Cardiac muscle cell (in vitro differentiated cells and primary cell): ENCODE results near the gene GEN1. TPM values are rescaled to one million over a fixed set of nuclear protein-coding genes. Genes with fewer than 3 reads are reported as not detected.

Experiments used
- DNase-seq, 2 donors: peaks; one replicate each; pipeline versions ENCODE4 v3.0.0 to v3.0.0-alpha.2; 2010 to 2017; ENCODE audit warnings: low read depth in 1 of 2, low spot score in 1 of 2
- H3K27ac ChIP-seq: fragments of 200-600 bp; sonication (generic); 2 replicates; pipeline ENCODE4 v1.5.1; 2016
- H3K27me3 ChIP-seq: fragments of 200-600 bp; sonication (generic); 2 replicates; pipeline ENCODE4 v1.6.0; 2016; ENCODE audit warnings: control low read depth
- H3K36me3 ChIP-seq: fragments of 200-600 bp; sonication (generic); 2 replicates; pipeline ENCODE4 v1.5.1; 2016; ENCODE audit warnings: control low read depth
- H3K4me1 ChIP-seq: fragments of 200-600 bp; sonication (generic); 2 replicates; pipeline ENCODE4 v1.8.1; 2017; ENCODE audit warnings: low read depth, mild to moderate bottlenecking, mixed run types
- H3K4me3 ChIP-seq: fragments of 200-600 bp; sonication (generic); 2 replicates; pipeline ENCODE4 v1.5.1; 2016; ENCODE audit warnings: mild to moderate bottlenecking
- H3K9me3 ChIP-seq: fragments of 200-600 bp; sonication (generic); 2 replicates; pipeline ENCODE4 v1.5.1; 2017; ENCODE audit warnings: low read depth, mild to moderate bottlenecking, control low read depth
- CTCF ChIP-seq: IDR thresholded peaks from 2 replicates; pipeline ENCODE4 v1.5.1; 2012; ENCODE audit warnings: low read depth, mild to moderate bottlenecking, low read length
- polyA plus RNA-seq: library from polyadenylated mRNA; unstranded; fragments of >200 nt; fragmentation: Nextera tagmentation; extraction: Ambion mirVana; gene quantifications from 2 replicates; pipeline ENCODE4 v1.2.1, GENCODE V29; 2016
- total RNA-seq: library from RNA; depleted of rRNA; stranded (reverse); fragments of >200 nt; gene quantifications from 2 replicates; pipeline ENCODE4 v1.2.3, GENCODE V29; 2016

Gene GEN1
- total and polyA plus RNA-seq, 2 experiments from 2014 or later = 4.3 to 8.8 TPM

- Histone ChIP-seq H3K4me3 (no peak overlapping the region), H3K27ac (no peak overlapping the region), H3K9me3 (no peaks in the 10 kb centered on the region), H3K4me1 (no peaks in the 10 kb centered on the region), H3K27me3 (no peaks in the 10 kb centered on the region), H3K36me3 (no peaks in the 10 kb centered on the region)
- no peak for TF ChIP-seq CTCF
- no peak for DNase-seq
Observed at GRCh38 chr2:17762451-17762850, 8.5 kb downstream of the GEN1 start.

- no peak overlapping the region for H3K4me3 ChIP-seq
- no peaks in the 10 kb centered on the region for H3K36me3 ChIP-seq
- no peaks in the 10 kb centered on the region for H3K9me3 ChIP-seq
- no peak overlapping the region for H3K27ac ChIP-seq
- H3K4me1 ChIP-seq = no peaks in the 10 kb centered on the region
- no peaks in the 10 kb centered on the region for H3K27me3 ChIP-seq
- DNase-seq = no peak
- TF ChIP-seq CTCF = no peak
Observed at GRCh38 chr2:17763641-17764333, 9.8 kb downstream of the GEN1 start.

GRCh38 chr2:17765398-17765797 lies 11.5 kb downstream of the GEN1 start:
- DNase-seq = peak in 1 of 2 donors; percentile 61
- no peak for TF ChIP-seq CTCF
- H3K36me3 ChIP-seq = no peaks in the 10 kb centered on the region
- no peaks in the 10 kb centered on the region for H3K4me1 ChIP-seq
- H3K4me3 ChIP-seq = no peak overlapping the region
- no peaks in the 10 kb centered on the region for H3K9me3 ChIP-seq
- no peak overlapping the region for H3K27ac ChIP-seq
- H3K27me3 ChIP-seq = no peaks in the 10 kb centered on the region

- peaks cover 6% of the 10 kb centered on the region for H3K36me3 ChIP-seq
Observed at GRCh38 chr2:17768894-17769293, 15.0 kb downstream of the GEN1 start.

GRCh38 chr2:17771956-17772355 lies 18.0 kb downstream of the GEN1 start:
- Histone ChIP-seq H3K36me3 (peaks cover 11% of the 10 kb centered on the region), H3K9me3 (no peaks in the 10 kb centered on the region), H3K4me1 (no peaks in the 10 kb centered on the region), H3K27me3 (no peaks in the 10 kb centered on the region), H3K4me3 (no peak overlapping the region), H3K27ac (no peak overlapping the region)
- TF ChIP-seq CTCF = no peak
- DNase-seq = no peak

More at GRCh38 chr2:17768894-17769293, 15.0 kb downstream of the GEN1 start:
- Histone ChIP-seq H3K27me3 (no peaks in the 10 kb centered on the region), H3K27ac (no peak overlapping the region), H3K9me3 (no peaks in the 10 kb centered on the region), H3K4me1 (no peaks in the 10 kb centered on the region), H3K4me3 (no peak overlapping the region)
- TF ChIP-seq CTCF = no peak
- DNase-seq = no peak
